CD14-positive monocyte (primary cell): ENCODE measurements around the gene SH3RF1. TPM values are rescaled to one million over a fixed set of nuclear protein-coding genes. Genes with fewer than 3 reads are reported as not detected.

Source experiments
- DNase-seq, 3 donors: peaks; one replicate each; pipeline ENCODE4 v3.0.0-alpha.2; 2011 to 2022
- H2AFZ ChIP-seq: 2 replicates; pipeline ENCODE4 v1.6.0; 2012; ENCODE audit warnings: mild to moderate bottlenecking, low read depth, low read length, inconsistent platforms; ENCODE audit not compliant: insufficient read depth, poor library complexity, severe bottlenecking
- H3K27ac ChIP-seq, 2 donors: 1 replicate in 1 of 2; 2 replicates in 1 of 2; pipeline ENCODE4 v1.5.1; 2012 to 2013; ENCODE audit warnings: low read length in 2 of 2, control low read depth in 1 of 2, inconsistent platforms in 1 of 2, low read depth in 1 of 2, mild to moderate bottlenecking in 1 of 2
- H3K27me3 ChIP-seq, 2 donors: one replicate each; pipeline versions ENCODE4 v1.6.0 to v1.6.1; 2011 to 2013; ENCODE audit warnings: low read length in 2 of 2; ENCODE audit not compliant: control insufficient read depth in 2 of 2, insufficient read depth in 2 of 2
- H3K36me3 ChIP-seq, 2 donors: replicated peaks in 1 of 2; 1 replicate in 1 of 2; 2 replicates in 1 of 2; pipeline versions ENCODE4 v1.5.1 to v1.6.1; 2012 to 2013; ENCODE audit warnings: low read length in 2 of 2, control low read depth in 1 of 2, inconsistent platforms in 1 of 2, mild to moderate bottlenecking in 1 of 2; ENCODE audit not compliant: insufficient read depth in 2 of 2, control insufficient read depth in 1 of 2
- H3K4me1 ChIP-seq, 2 donors: 1 replicate in 1 of 2; 2 replicates in 1 of 2; pipeline versions ENCODE4 v1.5.1 to v1.6.1; 2012 to 2013; ENCODE audit warnings: low read length in 2 of 2, control low read depth in 1 of 2, inconsistent platforms in 1 of 2, mild to moderate bottlenecking in 1 of 2, moderate library complexity in 1 of 2; ENCODE audit not compliant: insufficient read depth in 2 of 2, control insufficient read depth in 1 of 2
- H3K4me2 ChIP-seq: replicated peaks from 2 replicates; pipeline ENCODE3; 2012; ENCODE audit warnings: low read length, moderate library complexity, mild to moderate bottlenecking; ENCODE audit not compliant: poor library complexity, severe bottlenecking; ENCODE audit errors: extremely low read depth
- H3K4me3 ChIP-seq, 3 experiments: fragments of 200-600 bp in 1 of 3; sonication (generic) in 1 of 3; replicated peaks in 1 of 3; 1 replicate in 2 of 3; 2 replicates in 1 of 3; pipeline ENCODE4 v1.5.1; 2011 to 2013; ENCODE audit warnings: low read length in 3 of 3, mild to moderate bottlenecking in 3 of 3, control low read depth in 2 of 3, low read depth in 2 of 3, inconsistent platforms in 1 of 3, moderate library complexity in 1 of 3
- H3K79me2 ChIP-seq: 2 replicates; pipeline ENCODE4 v1.6.0; 2012; ENCODE audit warnings: mild to moderate bottlenecking, control low read depth, inconsistent platforms, low read length, moderate library complexity; ENCODE audit not compliant: insufficient read depth
- H3K9ac ChIP-seq: 2 replicates; pipeline ENCODE4 v1.6.0; 2017; ENCODE audit warnings: low read length, mild to moderate bottlenecking; ENCODE audit not compliant: insufficient read depth, poor library complexity, severe bottlenecking
- H3K9me3 ChIP-seq, 2 donors: replicated peaks in 1 of 2; 1 replicate in 1 of 2; 2 replicates in 1 of 2; pipeline versions ENCODE4 v1.5.1 to v1.6.1; 2012 to 2013; ENCODE audit warnings: low read length in 2 of 2, control low read depth in 1 of 2; ENCODE audit not compliant: control insufficient read depth in 1 of 2, insufficient read depth in 1 of 2
- H4K20me1 ChIP-seq: 2 replicates; pipeline ENCODE4 v1.6.0; 2012; ENCODE audit warnings: mild to moderate bottlenecking, low read length, control low read depth, moderate library complexity; ENCODE audit not compliant: insufficient read depth
- H3K27ac Mint-ChIP-seq, 7 donors: one replicate each; pipeline ENCODE4 v1.8.0; 2020; ENCODE audit warnings: mild to moderate bottlenecking in 7 of 7, mixed read lengths in 7 of 7, moderate library complexity in 6 of 7, inconsistent platforms in 2 of 7
- H3K27me3 Mint-ChIP-seq, 3 donors: one replicate each; pipeline ENCODE4 v1.8.0; 2021 to 2022; ENCODE audit warnings: low read depth in 3 of 3, mild to moderate bottlenecking in 3 of 3, mixed read lengths in 3 of 3, moderate library complexity in 3 of 3, inconsistent platforms in 1 of 3
- H3K36me3 Mint-ChIP-seq, 2 donors: one replicate each; pipeline ENCODE4 v1.8.0; 2020; ENCODE audit warnings: mixed read lengths in 2 of 2, inconsistent platforms in 1 of 2, mild to moderate bottlenecking in 1 of 2
- H3K4me1 Mint-ChIP-seq: one replicate; pipeline ENCODE4 v1.8.0; 2020; ENCODE audit warnings: mild to moderate bottlenecking, mixed read lengths
- H3K4me3 Mint-ChIP-seq, 2 donors: one replicate each; pipeline ENCODE4 v1.8.0; 2020; ENCODE audit warnings: mild to moderate bottlenecking in 2 of 2, mixed read lengths in 2 of 2, moderate library complexity in 1 of 2
- H3K9me3 Mint-ChIP-seq, 7 donors: one replicate each; pipeline ENCODE4 v1.8.0; 2020 to 2022; ENCODE audit warnings: mixed read lengths in 7 of 7, mild to moderate bottlenecking in 6 of 7, moderate library complexity in 6 of 7, inconsistent platforms in 2 of 7
- CTCF ChIP-seq: fragments of 200-600 bp; IDR thresholded peaks from one replicate; pipeline ENCODE4 v1.8.0; 2022; ENCODE audit warnings: antibody characterized with exemption, mild to moderate bottlenecking
- WGBS: methylation state at CpG from one replicate; pipeline ENCODE4 v1.1.5; 2013; ENCODE audit warnings: missing lambda C conversion rate; ENCODE audit not compliant: insufficient coverage; 5-methylcytosine and 5-hydroxymethylcytosine counted together
- intact Hi-C, 2 donors: fragments of 100-400 bp; cut with micrococcal nuclease; formaldehyde crosslinking; loops; one replicate each; pipeline versions ENCODE4 v1.15.0 to v1.15.1; 2023
- polyA plus RNA-seq, 3 donors: library from polyadenylated mRNA; depleted of rRNA in 1 of 3; unstranded in 2 of 3; stranded (reverse) in 1 of 3; fragments of 300-500 nt in 2 of 3; fragments of >200 nt in 1 of 3; fragmentation: Illumina TruSeq in 2 of 3; gene quantifications; 1 replicate in 2 of 3; 2 replicates in 1 of 3; pipeline ENCODE4 v1.2.3, GENCODE V29; 2012 to 2021

SH3RF1 gene
- polyA plus RNA-seq, 3 donors = 3.1 to 4.7 (median 4.4) TPM

- H3K4me1 ChIP-seq = no peaks in the 10 kb centered on the region
- Mint-ChIP-seq H3K9me3 (no peaks in the 10 kb centered on the region), H3K27ac (no peak overlapping the region), H3K27me3 (no peaks in the 10 kb centered on the region), H3K4me1 (no peaks in the 10 kb centered on the region), H3K36me3 (no peaks in the 10 kb centered on the region), H3K4me3 (no peak overlapping the region)
- 86% methylated on average over 4 of the region's 5 CpGs for WGBS
- H2AFZ ChIP-seq = no peak overlapping the region
- no peak overlapping the region for H3K9ac ChIP-seq
- no peak for TF ChIP-seq CTCF
- DNase-seq = no peak
- H3K36me3 ChIP-seq = no peaks in the 10 kb centered on the region
- H3K9me3 ChIP-seq = no peaks in the 10 kb centered on the region
- no peak overlapping the region for H3K27ac ChIP-seq
- no peak overlapping the region for H3K4me3 ChIP-seq
- no peaks in the 10 kb centered on the region for H3K27me3 ChIP-seq
- H3K4me2 ChIP-seq = no peak overlapping the region
- no peaks in the 10 kb centered on the region for H3K79me2 ChIP-seq
- H4K20me1 ChIP-seq = no peaks in the 10 kb centered on the region
- intact Hi-C loops = no loop called here
Observed at GRCh38 chr4:169044714-169045447, 225.9 kb downstream of the SH3RF1 start.
